Inflammatory macrophage treated with lipopolysaccharide for 4 hours (primary cell): ENCODE data around the gene CHST11.

ENCODE experiments used
- DNase-seq: peaks from one replicate; pipeline ENCODE4 v3.0.0-alpha.2; 2020

CHST11 gene

GRCh38 chr12:104608998-104609397, 152.2 kb downstream of the CHST11 start:
- no peak for DNase-seq

- no peak for DNase-seq
These were observed 152.7 kb downstream of the CHST11 start for GRCh38 chr12:104609445-104609844.

GRCh38 chr12:104610513-104611235, 153.9 kb downstream of the CHST11 start:
- DNase-seq = no peak

- DNase-seq = no peak
These were observed 154.9 kb downstream of the CHST11 start for GRCh38 chr12:104611671-104612070.

- DNase-seq = peak; percentile 53
These were observed 156.6 kb downstream of the CHST11 start for GRCh38 chr12:104613372-104613771.

GRCh38 chr12:104615048-104615561, 158.4 kb downstream of the CHST11 start:
- DNase-seq = no peak

- DNase-seq = no peak
These were observed 161.9 kb downstream of the CHST11 start for GRCh38 chr12:104618691-104619090.

GRCh38 chr12:104619305-104619704, 162.6 kb downstream of the CHST11 start:
- DNase-seq = no peak

GRCh38 chr12:104620837-104621531, 164.2 kb downstream of the CHST11 start:
- DNase-seq = no peak

GRCh38 chr12:104622928-104623327, 166.2 kb downstream of the CHST11 start:
- peak; percentile 60 for DNase-seq

- no peak for DNase-seq
These were observed 167.1 kb downstream of the CHST11 start for GRCh38 chr12:104623883-104624282.

GRCh38 chr12:104624529-104624928, 167.8 kb downstream of the CHST11 start:
- DNase-seq = no peak

- no peak for DNase-seq
These were observed 169.5 kb downstream of the CHST11 start for GRCh38 chr12:104626069-104626837.

- DNase-seq = no peak
These were observed 170.7 kb downstream of the CHST11 start for GRCh38 chr12:104627231-104627989.

- DNase-seq = no peak
These were observed 171.5 kb downstream of the CHST11 start for GRCh38 chr12:104627990-104628830.

- no peak for DNase-seq
These were observed 172.0 kb downstream of the CHST11 start for GRCh38 chr12:104628831-104629135.

- DNase-seq = peak; percentile 36
These were observed 173.5 kb downstream of the CHST11 start for GRCh38 chr12:104630230-104630670.

GRCh38 chr12:104631867-104632266, 175.1 kb downstream of the CHST11 start:
- DNase-seq = no peak

- no peak for DNase-seq
These were observed 176.0 kb downstream of the CHST11 start for GRCh38 chr12:104632724-104633201.

GRCh38 chr12:104634044-104634443, 177.3 kb downstream of the CHST11 start:
- DNase-seq = no peak

GRCh38 chr12:104634852-104635251, 178.1 kb downstream of the CHST11 start:
- no peak for DNase-seq
